SH-SY5Y (cell line): ENCODE measurements around the gene SAXO1.

Source experiments
- GATA2 ChIP-seq: IDR thresholded peaks from 2 replicates; pipeline ENCODE4 v1.6.1; 2011; ENCODE audit warnings: mild to moderate bottlenecking, low read depth, low read length
- GATA3 ChIP-seq: IDR thresholded peaks from 2 replicates; pipeline ENCODE4 v1.6.1; 2011; ENCODE audit warnings: low read depth, mild to moderate bottlenecking, low read length, moderate library complexity

Gene SAXO1

DNA sequence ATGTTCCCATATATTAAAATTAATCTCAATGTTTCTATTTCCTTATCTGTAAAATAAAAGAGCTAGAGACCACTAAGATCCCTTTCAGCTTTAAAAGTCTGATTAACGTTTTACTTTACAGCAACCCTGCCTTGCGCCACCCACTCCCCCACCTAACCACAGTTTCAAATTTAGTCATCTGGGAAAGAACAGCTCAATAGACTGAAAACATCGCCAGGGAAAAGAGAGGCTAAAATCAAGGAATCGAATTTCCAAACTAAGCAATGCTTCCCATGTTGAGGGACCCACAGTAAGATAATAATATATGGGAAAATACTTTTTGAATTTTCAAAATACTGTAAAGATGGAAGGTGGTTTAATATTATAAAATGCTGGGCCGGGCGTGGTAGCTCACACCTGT lies 6.6 kb downstream of the SAXO1 start:
- TF ChIP-seq GATA2 = no peak
- TF ChIP-seq GATA3 = no peak

DNA sequence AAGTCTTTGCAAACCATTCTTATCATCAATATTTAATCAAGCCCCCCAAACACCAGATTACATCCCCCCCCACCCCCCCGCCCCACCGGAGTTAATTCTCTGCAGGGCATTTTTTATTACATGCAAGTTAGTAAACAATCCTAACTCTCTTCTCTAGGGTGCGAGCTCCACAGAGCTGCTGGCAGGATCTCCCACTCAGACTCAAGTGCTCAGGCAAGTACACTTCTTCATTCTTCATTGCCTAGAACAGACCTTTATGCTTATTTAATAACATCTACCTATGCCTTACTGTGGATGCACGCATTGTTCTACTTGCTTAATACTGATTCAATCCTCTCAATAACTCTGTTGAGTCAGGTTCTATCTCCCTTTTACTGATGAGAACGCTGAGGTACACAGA lies 9.9 kb downstream of the SAXO1 start:
- no peak for TF ChIP-seq GATA2
- TF ChIP-seq GATA3 = no peak

DNA sequence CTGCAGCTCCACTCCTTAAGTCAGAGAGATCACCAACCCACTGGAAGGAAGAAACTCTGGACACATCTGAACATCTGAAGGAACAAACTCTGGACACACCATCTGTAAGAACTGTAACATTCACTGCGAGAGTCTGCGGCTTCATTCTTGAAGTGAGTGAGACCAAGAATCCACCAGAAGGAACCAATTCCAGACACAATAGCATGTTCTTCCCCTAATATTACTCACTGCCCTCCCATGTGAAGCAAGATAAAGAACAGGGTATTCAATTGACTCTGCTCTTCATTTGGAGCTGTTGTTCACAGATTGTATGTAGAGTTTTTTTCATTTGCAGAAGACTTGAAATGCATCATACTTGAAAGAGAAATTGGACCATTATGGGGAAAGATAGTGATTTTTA lies 10.8 kb downstream of the SAXO1 start:
- no peak for TF ChIP-seq GATA2
- TF ChIP-seq GATA3 = no peak

DNA sequence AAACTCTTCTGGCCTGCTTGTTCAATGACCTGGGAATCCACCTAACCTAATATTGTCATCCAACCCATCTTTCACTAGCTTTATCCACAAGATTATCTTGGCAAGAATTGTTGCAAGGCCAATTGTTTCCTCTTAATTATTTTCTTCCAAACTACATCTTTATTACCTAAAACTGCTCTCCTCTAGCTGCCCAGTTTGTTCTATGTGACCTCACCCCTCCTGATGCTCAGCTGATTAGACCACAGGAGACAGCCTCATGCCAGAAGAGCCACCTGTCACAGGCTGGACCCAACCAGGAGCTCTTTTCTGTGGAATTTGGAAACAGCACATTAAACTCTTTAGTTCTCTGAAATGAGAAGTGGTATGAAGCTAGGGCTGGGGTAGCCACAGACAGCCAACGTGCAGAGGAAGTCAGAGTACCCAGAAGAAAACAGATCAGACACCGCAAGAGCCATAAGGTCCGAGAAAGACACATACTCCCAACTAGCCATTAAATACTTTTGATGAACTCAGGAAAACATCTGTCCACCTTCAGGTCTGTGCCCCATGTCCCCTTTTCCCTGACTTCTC lies 12.0 kb downstream of the SAXO1 start:
- no peak for TF ChIP-seq GATA3
- no peak for TF ChIP-seq GATA2

DNA sequence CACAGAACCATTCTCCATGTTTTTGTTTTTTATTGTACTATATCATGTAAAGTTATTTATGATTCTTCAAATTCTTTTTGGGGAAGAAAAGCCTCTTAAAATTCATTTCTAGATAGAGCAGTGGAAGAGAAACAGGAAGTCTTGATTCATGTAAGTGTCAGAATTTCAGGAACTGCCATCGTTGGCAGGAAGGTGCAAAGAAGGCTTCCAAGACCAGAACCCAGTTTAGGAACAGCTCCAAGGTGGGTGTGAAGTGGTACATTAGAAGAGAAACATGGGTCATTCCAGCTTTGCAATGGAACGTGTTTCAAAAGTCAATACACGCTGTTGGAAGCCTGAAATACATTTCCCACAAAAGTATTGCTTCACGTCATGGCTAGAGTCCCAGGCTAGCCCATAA lies 14.8 kb downstream of the SAXO1 start:
- TF ChIP-seq GATA3 (no peak), GATA2 (no peak)

DNA sequence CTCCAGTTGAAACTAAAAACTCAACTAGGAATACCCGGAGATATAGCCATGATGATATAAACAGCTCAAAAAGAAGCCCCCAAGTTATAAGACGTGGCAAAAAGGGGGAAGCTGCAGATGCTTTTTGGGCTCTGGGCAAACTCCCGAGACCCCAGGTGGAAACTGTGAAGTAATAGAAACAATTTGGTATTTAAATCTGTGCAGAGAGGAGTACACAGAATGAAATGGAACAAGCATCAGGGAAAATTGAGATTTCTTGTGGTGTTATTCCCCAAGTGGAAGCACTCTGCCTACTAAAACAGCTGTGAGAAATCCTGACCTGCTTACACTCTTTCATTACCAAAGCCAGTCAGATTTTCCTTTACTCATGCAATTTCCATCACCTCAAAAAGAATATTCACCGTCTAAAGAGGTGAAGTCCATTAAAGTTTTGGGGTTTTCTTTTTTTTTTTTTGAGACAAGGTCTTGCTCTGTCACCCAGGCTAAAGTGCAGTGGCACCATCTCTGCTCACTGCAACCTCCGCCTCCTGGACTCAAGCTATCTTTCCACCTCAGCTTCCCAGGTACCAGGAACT lies 23.5 kb downstream of the SAXO1 start:
- no peak for TF ChIP-seq GATA2
- no peak for TF ChIP-seq GATA3

DNA sequence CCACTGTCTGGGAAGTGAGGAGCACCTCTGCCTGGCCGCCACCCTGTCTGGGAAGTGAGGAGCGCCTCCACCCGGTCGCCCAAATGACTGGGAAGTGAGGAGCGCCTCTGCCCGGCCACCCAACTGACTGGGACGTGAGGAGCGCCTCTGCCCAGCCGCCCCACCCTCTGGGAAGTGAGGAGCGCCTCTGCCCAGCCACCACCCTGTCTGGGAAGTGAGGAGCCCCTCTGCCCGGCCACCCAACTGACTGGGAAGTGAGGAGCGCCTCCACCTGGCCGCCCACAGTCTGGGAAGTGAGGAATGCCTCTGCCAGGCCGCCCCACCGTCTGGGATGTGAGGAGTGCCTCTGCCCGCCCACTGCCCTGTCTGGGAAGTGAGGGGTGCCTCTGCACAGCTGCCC lies 32.9 kb downstream of the SAXO1 start:
- TF ChIP-seq GATA3 = no peak
- TF ChIP-seq GATA2 = no peak

DNA sequence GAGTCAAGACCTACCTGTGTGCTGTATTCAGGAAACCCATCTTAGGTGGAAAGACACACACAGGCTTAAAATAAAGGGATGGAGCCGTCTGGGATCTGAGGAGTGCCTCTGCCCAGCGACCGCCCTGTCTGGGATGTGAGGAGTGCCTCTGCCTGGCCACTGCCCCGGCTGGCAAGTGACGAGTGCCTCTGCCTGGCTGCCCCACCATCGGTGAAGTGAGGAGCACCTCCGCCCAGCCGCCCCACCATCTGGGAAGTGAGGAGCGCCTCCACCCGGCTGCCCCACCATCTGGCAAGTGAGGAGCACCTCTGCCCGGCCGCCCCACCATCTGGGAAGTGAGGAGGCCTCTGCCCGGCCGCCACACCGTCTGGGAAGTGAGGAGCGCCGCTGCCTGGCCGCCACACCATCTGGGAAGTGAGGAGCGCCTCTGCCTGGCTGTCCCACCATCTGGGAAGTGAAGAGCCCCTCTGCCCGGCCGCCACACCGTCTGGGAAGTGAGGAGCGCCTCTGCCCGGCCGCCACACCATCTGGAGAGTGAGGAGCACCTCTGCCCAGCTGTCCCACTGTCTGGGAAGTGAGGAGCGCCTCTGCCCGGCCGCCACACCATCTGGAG lies 33.7 kb downstream of the SAXO1 start:
- no peak for TF ChIP-seq GATA2
- TF ChIP-seq GATA3 = no peak

DNA sequence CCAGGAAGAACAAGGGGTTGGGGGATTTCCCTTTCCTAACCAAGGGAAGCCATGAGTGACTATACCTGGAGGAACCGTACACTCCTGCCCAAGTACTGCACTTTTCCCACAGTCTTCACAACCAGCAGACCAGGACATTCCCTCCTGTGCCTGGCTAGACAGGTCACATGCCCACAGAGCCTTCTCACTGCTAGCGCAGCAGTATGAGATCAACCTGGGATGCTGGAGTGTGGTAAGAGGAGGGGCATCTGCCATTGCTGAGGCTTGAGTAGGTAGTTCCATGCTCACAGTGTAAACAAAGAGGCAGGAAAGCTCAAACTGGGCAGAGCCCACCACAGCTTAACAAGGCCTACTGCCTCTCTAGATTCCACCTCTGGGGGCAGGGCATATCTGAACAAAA lies 35.9 kb downstream of the SAXO1 start:
- no peak for TF ChIP-seq GATA3
- no peak for TF ChIP-seq GATA2

DNA sequence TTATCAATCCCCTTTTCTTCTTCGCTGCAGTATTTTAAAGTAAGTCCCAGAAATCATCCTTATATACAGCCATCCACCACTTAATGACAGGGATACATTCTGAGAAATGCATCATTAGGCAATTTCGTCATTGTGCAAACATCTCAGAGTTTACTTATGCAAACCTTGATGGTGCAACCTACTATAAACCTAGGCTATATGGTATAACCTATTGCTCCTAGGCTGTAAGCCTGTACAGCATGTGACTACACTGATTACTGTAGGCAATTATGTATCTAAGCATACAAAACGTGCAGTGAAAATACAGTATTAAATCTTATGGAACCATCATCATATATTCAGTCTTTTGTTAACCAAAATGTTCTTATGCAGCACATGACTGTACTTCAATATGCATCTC lies 36.8 kb downstream of the SAXO1 start:
- TF ChIP-seq GATA3 (no peak), GATA2 (no peak)

DNA sequence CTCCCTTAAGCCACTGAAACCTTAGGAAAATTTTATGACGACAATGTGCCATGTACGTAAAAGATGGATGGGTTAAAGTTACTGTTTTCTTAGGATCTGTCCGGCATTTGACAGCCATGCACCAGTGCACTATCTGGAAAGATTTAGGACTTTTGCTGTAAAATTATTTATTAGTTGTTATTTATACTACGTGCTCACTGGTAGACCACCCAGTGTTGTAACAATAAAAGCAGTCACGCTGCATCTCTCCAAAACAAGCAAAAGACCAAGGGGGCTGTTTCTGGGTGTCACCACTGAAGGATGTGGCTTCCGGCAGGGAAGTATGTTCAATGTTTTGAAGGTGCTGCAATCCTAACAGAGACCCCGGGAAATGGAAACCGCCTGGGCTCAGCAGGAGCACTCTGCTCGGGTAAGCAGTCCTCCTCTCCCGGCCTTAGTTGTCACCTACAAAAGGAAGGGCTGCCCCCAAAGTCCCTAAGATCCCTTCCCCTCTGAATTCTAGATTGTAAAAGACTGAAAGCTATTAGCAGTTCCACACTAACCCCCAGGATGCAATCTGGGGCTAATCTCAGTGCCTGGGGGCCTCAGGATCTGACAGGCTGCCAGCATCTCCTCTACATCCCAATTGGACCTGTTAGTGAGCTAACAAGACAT lies 38.6 kb downstream of the SAXO1 start:
- TF ChIP-seq GATA2 (no peak), GATA3 (no peak)

DNA sequence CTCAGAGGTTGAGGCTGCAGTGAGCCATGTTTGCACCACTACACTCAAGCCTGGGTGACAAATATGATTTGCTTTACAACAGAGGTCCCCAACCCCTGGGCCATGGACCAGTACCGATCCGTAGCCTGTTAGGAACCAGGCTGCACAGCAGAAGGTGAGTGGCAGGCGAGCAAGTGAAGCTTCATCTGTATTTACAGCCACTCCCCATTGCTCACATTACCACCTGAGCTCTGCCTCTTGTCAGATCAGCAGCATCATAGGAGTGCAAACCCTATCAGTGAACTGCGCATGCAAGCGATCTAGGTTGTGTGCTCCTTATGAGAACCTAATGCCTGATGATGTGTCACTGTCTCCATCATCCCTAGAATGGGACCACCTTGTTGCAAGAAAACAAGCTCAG lies 42.5 kb downstream of the SAXO1 start:
- TF ChIP-seq GATA3 = no peak
- TF ChIP-seq GATA2 = no peak

DNA sequence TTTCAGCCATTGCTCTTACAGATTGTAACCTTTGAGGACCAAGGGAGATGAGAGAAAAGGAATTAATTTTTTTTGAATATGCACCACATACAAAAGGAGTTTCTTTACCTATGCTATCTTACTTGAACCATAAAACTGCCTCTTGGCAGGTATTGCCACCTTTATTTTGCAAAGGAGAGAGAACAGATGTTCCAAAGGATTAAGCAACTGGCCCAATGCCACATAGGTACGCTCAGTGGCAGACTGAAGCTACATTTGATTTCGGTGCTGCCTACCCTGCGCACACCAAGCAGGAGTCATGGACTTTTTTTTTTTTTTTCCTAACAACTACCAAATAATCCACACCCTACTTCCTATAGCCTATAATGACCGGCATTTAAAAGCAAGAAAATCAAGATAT lies 43.1 kb downstream of the SAXO1 start:
- TF ChIP-seq GATA3 (no peak), GATA2 (no peak)

DNA sequence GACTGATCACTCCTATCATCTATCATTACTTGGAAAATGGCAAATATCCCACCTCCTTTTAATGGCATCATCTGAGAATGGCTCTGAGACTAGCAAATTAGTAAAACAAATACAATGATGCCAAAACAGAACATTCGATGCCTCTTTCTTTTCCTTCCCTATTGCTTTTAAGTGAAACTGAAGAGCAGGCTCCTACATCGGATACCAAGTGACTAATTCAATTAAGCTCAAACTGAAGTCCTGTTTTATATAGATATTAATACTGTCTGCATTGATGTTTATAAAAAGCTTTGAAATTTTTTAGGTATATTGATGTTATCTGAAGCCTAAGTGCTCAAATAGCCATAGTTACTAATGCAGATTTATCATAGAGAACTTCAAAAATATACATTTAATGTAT lies 43.9 kb downstream of the SAXO1 start:
- TF ChIP-seq GATA3 (no peak), GATA2 (no peak)

DNA sequence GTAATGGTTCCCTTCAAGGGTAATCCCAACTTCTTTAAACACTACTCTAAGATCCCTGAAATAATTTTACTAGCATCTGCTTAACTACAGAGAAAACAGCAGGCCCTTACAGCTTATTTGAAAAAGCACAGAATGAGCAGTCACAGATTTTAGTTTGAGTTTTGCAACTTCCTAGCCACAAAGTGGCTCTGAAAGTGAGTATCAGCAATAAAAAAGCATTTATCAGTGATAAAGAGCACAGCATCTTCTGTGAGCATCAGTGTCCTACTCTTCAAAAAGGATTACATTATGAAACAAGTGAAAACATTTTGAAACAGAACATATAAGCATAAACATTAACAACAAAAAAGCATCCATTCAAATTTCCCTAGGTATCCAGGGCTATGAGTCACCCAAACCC lies 45.0 kb downstream of the SAXO1 start:
- TF ChIP-seq GATA3 (no peak), GATA2 (no peak)
